IgD-negative memory B cell (primary cell): Measurements from ENCODE around the gene STPG1. TPM values are rescaled to one million over a fixed set of nuclear protein-coding genes. Genes with fewer than 3 reads are reported as not detected.

Experiments
- H3K27ac Mint-ChIP-seq, 3 donors: one replicate each; pipeline ENCODE4 v1.8.0; 2020 to 2022; ENCODE audit warnings: mild to moderate bottlenecking in 3 of 3, mixed read lengths in 3 of 3, moderate library complexity in 1 of 3
- H3K27me3 Mint-ChIP-seq: one replicate; pipeline ENCODE4 v1.8.0; 2021; ENCODE audit warnings: mixed read lengths
- H3K36me3 Mint-ChIP-seq: one replicate; pipeline ENCODE4 v1.8.0; 2020; ENCODE audit warnings: mild to moderate bottlenecking, mixed read lengths
- H3K4me1 Mint-ChIP-seq, 3 donors: one replicate each; pipeline ENCODE4 v1.8.0; 2020 to 2022; ENCODE audit warnings: mixed read lengths in 3 of 3, mild to moderate bottlenecking in 1 of 3
- H3K4me3 Mint-ChIP-seq, 4 donors: one replicate each; pipeline ENCODE4 v1.8.0; 2020 to 2022; ENCODE audit warnings: mild to moderate bottlenecking in 4 of 4, mixed read lengths in 4 of 4, moderate library complexity in 3 of 4
- H3K9me3 Mint-ChIP-seq, 3 donors: one replicate each; pipeline ENCODE4 v1.8.0; 2020 to 2021; ENCODE audit warnings: mixed read lengths in 3 of 3, mild to moderate bottlenecking in 1 of 3
- polyA plus RNA-seq: library from polyadenylated mRNA; unstranded; fragments of 300-500 nt; fragmentation: Illumina TruSeq; gene quantifications from one replicate; pipeline ENCODE4 v1.2.3, GENCODE V29; 2021

Gene STPG1
- polyA plus RNA-seq, 1 donor from 2014 or later, result 5.8 TPM

- Mint-ChIP-seq H3K36me3 (peaks cover 15% of the 10 kb centered on the region), H3K27me3 (no peaks in the 10 kb centered on the region), H3K4me1 (peaks cover 0 to 2% (median 0%) of the 10 kb centered on the region in 3 donors), H3K9me3 (no peaks in the 10 kb centered on the region), H3K4me3 (no peak overlapping the region), H3K27ac (no peak overlapping the region)
Observed at GRCh38 chr1:24360681-24361080, 52.9 kb downstream of the STPG1 start.

GRCh38 chr1:24357038-24357437 lies 56.5 kb downstream of the STPG1 start:
- Mint-ChIP-seq H3K27ac (no peak overlapping the region), H3K36me3 (peaks cover 6% of the 10 kb centered on the region), H3K9me3 (no peaks in the 10 kb centered on the region), H3K4me3 (no peak overlapping the region), H3K4me1 (peaks cover 0 to 2% (median 0%) of the 10 kb centered on the region in 3 donors), H3K27me3 (no peaks in the 10 kb centered on the region)

DNA sequence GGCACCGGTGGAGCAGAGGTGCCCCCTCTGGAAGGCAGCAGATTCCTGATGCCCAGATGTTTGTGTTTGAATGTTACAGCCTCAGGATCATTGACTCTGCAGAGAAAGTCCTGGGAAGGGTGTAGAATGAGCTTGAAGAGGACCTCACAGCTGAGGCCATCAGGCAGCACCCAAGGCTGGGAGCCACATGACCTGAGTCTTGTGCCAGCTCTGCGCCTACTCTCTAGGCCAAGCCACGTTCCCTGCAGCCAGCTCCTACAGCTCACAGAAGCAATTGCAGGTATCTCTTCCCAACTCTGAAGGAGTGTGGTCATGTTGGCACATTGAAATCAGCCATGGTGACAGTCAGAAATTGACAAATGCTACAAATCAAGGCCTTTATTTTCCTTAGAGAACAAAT lies 58.1 kb downstream of the STPG1 start:
- Mint-ChIP-seq H3K4me1 (peaks cover 0 to 9% (median 6%) of the 10 kb centered on the region in 3 donors), H3K9me3 (no peaks in the 10 kb centered on the region), H3K27me3 (no peaks in the 10 kb centered on the region), H3K36me3 (peaks cover 6% of the 10 kb centered on the region), H3K4me3 (no peak overlapping the region), H3K27ac (peak overlapping the region in 1 of 3 donors; percentile 74)

GRCh38 chr1:24353292-24353891 lies 60.2 kb downstream of the STPG1 start:
- Mint-ChIP-seq H3K9me3 (no peaks in the 10 kb centered on the region), H3K4me3 (no peak overlapping the region), H3K36me3 (peaks cover 6% of the 10 kb centered on the region), H3K27ac (no peak overlapping the region), H3K27me3 (no peaks in the 10 kb centered on the region), H3K4me1 (peaks cover 0 to 11% (median 7%) of the 10 kb centered on the region in 3 donors)

DNA sequence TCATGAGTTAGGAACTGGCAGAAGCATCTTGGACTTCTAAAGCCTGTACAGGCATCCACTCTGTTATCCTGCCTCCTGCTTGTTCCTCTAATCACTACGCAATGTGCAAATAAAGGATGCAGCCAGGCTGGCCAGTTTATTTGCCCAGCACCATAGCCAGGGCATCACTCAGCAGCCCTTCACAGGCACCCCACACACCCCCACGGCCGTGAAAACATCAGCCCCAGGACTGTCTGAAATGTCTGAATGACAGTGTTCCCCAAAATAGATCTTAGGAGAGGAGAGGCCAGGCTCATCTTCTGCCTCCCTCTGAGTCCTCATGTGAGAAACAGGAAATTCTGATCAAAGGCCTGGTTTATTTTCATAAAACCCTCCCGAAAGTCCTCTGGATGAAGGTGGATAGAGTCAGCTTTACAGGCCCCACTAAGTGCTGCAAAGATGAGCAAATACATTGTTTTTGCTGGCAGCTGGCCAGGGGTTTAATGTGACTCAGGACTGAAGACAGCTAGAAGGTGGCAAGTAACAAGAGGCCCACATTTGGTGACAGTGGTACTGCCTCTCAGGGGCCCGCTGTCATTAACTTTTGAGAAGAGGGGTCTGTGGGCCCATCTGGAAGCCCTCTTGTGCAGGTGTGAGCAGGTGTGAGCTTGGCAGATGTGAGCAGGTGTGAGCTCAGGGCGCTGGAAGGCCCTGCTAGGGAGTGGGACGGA lies 61.5 kb downstream of the STPG1 start:
- peaks cover 0 to 11% (median 6%) of the 10 kb centered on the region in 3 donors for H3K4me1 Mint-ChIP-seq
- H3K27ac Mint-ChIP-seq, result no peak overlapping the region
- no peak overlapping the region for H3K4me3 Mint-ChIP-seq
- no peaks in the 10 kb centered on the region for H3K27me3 Mint-ChIP-seq
- H3K9me3 Mint-ChIP-seq, result no peaks in the 10 kb centered on the region
- no peaks in the 10 kb centered on the region for H3K36me3 Mint-ChIP-seq

DNA sequence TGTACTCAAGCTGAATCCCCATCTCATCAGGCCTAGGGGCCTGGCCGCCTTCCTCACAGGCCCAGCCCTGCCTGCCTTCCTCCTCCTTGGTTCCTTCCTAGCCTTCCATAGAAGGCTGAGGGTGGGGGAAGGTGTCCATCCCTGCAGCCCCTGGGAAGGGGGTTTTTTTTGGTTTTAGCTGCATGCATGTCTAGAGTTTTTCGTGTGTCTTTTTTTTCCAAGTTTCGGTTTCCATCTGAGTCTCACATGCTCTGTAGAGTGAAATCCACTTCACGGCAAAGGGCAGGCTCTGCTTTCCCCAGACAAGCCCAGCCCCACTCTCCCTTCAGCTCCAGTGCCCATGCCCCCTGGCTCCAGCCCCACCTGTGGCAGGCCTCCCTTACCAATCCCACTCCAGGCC lies 62.3 kb downstream of the STPG1 start:
- Mint-ChIP-seq H3K9me3 (no peaks in the 10 kb centered on the region), H3K27ac (no peak overlapping the region), H3K4me3 (peak overlapping the region in 2 of 4 donors; percentile 14 to 57)

DNA sequence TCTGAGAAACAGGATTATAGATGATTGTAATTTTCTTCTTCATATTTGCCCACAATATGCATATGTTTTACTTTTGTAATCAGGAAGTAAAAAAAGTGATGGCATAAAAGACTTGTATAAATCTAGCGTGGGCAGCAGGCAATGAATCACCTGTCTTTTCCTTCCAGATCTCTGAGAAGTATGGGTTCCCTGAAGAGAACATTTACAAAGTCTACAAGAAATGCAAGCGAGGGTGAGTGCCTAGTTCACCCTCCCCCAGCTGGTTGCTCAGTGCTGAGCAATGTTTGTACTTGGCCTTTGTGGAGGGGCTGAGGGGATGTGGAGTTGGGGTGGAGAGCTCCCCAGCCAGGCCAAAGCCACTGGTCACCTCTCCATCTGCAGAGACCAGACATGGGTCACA lies 63.7 kb downstream of the STPG1 start:
- no peaks in the 10 kb centered on the region for H3K27me3 Mint-ChIP-seq
- H3K9me3 Mint-ChIP-seq, result no peaks in the 10 kb centered on the region
- no peak overlapping the region for H3K4me3 Mint-ChIP-seq
- H3K4me1 Mint-ChIP-seq, result peaks cover 0 to 11% (median 6%) of the 10 kb centered on the region in 3 donors
- H3K27ac Mint-ChIP-seq, result no peak overlapping the region
- no peaks in the 10 kb centered on the region for H3K36me3 Mint-ChIP-seq

More for the DNA sequence above, 62.3 kb downstream of the STPG1 start:
- Mint-ChIP-seq H3K27me3 (no peaks in the 10 kb centered on the region), H3K4me1 (peaks cover 0 to 11% (median 6%) of the 10 kb centered on the region in 3 donors), H3K36me3 (no peaks in the 10 kb centered on the region)

DNA sequence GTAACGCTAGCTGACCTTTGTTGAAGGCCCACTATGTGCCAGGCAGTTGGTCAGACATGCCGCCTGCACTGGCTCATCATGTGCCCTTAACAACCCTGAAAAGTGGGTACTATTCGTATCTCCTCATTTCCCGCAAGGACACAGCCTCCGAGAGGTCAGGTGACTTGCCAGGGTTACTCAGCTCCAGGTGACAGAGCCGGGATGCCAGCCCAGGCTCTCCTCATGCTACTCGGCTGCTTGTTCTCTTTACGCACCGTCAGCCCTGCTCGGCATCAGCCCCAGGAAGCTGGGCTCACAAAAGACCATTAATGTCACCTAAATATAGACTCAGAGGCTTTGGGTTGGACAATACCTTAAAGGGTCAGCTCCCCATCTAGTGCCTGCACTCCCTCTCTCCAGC lies 65.4 kb downstream of the STPG1 start:
- Mint-ChIP-seq H3K27me3 (no peaks in the 10 kb centered on the region), H3K27ac (no peak overlapping the region), H3K36me3 (no peaks in the 10 kb centered on the region), H3K9me3 (no peaks in the 10 kb centered on the region), H3K4me3 (peak overlapping the region in 1 of 4 donors; percentile 28), H3K4me1 (peaks cover 0 to 11% (median 6%) of the 10 kb centered on the region in 3 donors)

- Mint-ChIP-seq H3K9me3 (no peaks in the 10 kb centered on the region), H3K36me3 (no peaks in the 10 kb centered on the region), H3K4me3 (no peak overlapping the region), H3K4me1 (peaks cover 0 to 11% (median 6%) of the 10 kb centered on the region in 3 donors), H3K27ac (peak overlapping the region in 1 of 3 donors; percentile 9), H3K27me3 (no peaks in the 10 kb centered on the region)
Observed at GRCh38 chr1:24347159-24347934, 66.2 kb downstream of the STPG1 start.

DNA sequence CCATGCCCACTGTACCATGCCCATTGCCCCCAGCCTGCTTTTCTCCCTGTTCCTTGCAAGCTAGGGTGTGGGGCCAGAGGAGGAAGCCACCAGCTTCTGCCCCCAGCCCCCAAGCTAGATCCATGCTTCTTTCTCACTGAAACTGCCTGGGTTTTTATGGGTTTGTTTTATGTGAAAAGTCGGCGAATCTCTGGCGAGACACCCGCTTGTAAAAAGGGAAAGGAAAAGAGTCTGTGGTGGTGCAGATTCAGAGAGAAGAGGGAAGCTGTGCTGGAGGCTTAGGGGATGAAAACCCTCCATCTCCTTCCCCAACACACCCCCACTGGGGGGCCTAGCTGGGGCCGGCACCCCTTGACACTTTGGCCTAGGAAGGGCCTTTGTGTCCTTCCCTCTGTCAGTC lies 68.2 kb downstream of the STPG1 start:
- Mint-ChIP-seq H3K9me3 (no peaks in the 10 kb centered on the region), H3K36me3 (peaks cover 2% of the 10 kb centered on the region), H3K4me3 (no peak overlapping the region), H3K27ac (no peak overlapping the region), H3K27me3 (no peaks in the 10 kb centered on the region), H3K4me1 (peaks cover 0 to under 1% (median under 1%) of the 10 kb centered on the region in 3 donors)

DNA sequence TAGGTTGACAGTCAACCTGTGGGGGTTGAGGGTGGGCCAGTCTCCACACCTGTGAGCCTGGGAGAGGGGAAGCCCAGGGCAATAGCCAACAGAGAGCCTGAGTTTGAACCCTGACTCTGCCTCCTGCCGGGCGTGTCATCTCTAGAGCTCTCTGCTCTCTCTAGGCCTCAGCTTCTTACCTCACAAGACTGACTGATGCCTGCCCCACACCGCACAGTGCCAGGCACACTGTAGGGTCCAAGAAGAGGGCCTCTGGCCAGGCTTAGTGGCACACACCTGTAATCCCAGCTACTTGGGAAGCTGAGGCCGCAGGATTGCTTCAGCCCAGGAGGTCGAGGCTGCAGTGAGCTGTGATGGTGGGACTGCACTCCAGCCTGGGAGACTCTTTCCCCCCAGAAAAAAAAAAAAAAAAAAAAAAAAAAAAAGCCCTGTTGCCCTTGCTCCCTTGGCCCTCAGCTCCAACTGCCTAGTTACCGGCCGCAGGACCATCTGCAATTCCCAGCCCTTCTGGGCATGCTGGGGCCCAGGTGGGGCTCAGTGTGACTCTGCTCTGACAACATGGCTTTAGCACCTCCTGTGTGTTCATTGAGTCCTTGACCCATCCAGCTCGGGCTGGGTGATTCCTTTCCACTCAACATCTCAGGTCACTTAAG lies 69.4 kb downstream of the STPG1 start:
- Mint-ChIP-seq H3K27me3 (no peaks in the 10 kb centered on the region), H3K9me3 (no peaks in the 10 kb centered on the region), H3K27ac (no peak overlapping the region), H3K4me1 (no peaks in the 10 kb centered on the region), H3K4me3 (no peak overlapping the region), H3K36me3 (peaks cover 2% of the 10 kb centered on the region)

GRCh38 chr1:24343412-24344089 lies 70.0 kb downstream of the STPG1 start:
- H3K36me3 Mint-ChIP-seq, result peaks cover 2% of the 10 kb centered on the region
- no peaks in the 10 kb centered on the region for H3K4me1 Mint-ChIP-seq
- H3K9me3 Mint-ChIP-seq, result no peaks in the 10 kb centered on the region
- H3K27me3 Mint-ChIP-seq, result no peaks in the 10 kb centered on the region
- no peak overlapping the region for H3K27ac Mint-ChIP-seq
- no peak overlapping the region for H3K4me3 Mint-ChIP-seq

DNA sequence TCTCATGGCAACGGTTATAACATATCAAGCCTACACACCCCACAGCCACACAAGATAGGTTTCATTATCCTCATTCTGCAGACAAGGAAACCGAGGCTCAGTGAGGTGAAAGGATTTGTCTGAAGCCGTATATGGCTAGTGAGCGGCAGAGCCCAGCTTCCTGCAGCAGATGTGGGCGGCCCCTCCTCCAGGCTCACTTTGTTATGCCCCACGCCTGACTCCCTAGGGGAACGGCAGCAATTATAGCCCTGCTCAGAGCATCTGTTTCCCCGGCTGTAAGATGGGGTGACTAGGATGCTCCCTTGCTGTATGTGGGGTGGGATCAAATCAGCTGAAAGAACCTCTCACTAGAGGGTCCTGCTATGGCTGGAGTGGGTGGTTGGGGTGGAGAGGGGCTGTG lies 72.3 kb downstream of the STPG1 start:
- H3K27me3 Mint-ChIP-seq, result no peaks in the 10 kb centered on the region
- no peaks in the 10 kb centered on the region for H3K4me1 Mint-ChIP-seq

GRCh38 chr1:24340770-24341169 lies 72.8 kb downstream of the STPG1 start:
- peak overlapping the region in 1 of 4 donors; percentile 54 for H3K4me3 Mint-ChIP-seq
- H3K27ac Mint-ChIP-seq, result no peak overlapping the region
- peaks cover 2% of the 10 kb centered on the region for H3K36me3 Mint-ChIP-seq
- H3K4me1 Mint-ChIP-seq, result no peaks in the 10 kb centered on the region
- H3K27me3 Mint-ChIP-seq, result no peaks in the 10 kb centered on the region
- no peaks in the 10 kb centered on the region for H3K9me3 Mint-ChIP-seq

More for the DNA sequence above, 72.3 kb downstream of the STPG1 start:
- Mint-ChIP-seq H3K9me3 (no peaks in the 10 kb centered on the region), H3K4me3 (no peak overlapping the region), H3K36me3 (peaks cover 2% of the 10 kb centered on the region), H3K27ac (no peak overlapping the region)
